Lower lobe of right lung (tissue), 2 donors: ENCODE measurements around the gene ANXA4. TPM values are rescaled to one million over a fixed set of nuclear protein-coding genes. Genes with fewer than 3 reads are reported as not detected.

Experiments used
- ATAC-seq, 2 donors: fragments of 200-7000 bp; cut with Tn5 transposase; one replicate each; pipeline ENCODE4 v1.9.1; 2020 to 2022; ENCODE audit warnings: mild to moderate bottlenecking in 2 of 2, moderate library complexity in 2 of 2
- DNase-seq: peaks from one replicate; pipeline ENCODE4 v3.0.0-alpha.2; 2020
- H3K27ac ChIP-seq: fragments of 200-600 bp; one replicate; pipeline ENCODE4 v1.8.0; 2022
- H3K27me3 ChIP-seq: fragments of 200-600 bp; one replicate; pipeline ENCODE4 v1.8.0; 2022; ENCODE audit warnings: low read depth
- H3K36me3 ChIP-seq: fragments of 200-600 bp; one replicate; pipeline ENCODE4 v1.8.0; 2022; ENCODE audit warnings: mild to moderate bottlenecking
- H3K4me1 ChIP-seq: fragments of 200-600 bp; one replicate; pipeline ENCODE4 v1.8.0; 2022
- H3K4me3 ChIP-seq: fragments of 200-600 bp; one replicate; pipeline ENCODE4 v1.8.0; 2022; ENCODE audit warnings: mild to moderate bottlenecking
- H3K9me3 ChIP-seq: fragments of 200-600 bp; one replicate; pipeline ENCODE4 v1.8.0; 2022
- CTCF ChIP-seq: fragments of 200-600 bp; IDR thresholded peaks from one replicate; pipeline ENCODE4 v1.8.0; 2022; ENCODE audit warnings: antibody characterized with exemption, mild to moderate bottlenecking
- intact Hi-C: fragments of 100-400 bp; cut with DNase I; formaldehyde crosslinking; loops from one replicate; pipeline ENCODE4 v1.11.0; 2022
- total RNA-seq: library from RNA; stranded (reverse); fragmentation: NEBNext Ultra II Directional; extraction: Animal tissue kit (Norgen Biotek cat#: 25700); gene quantifications from one replicate; pipeline ENCODE4 v1.2.1, GENCODE V29; 2021
- donor health status: DM: no; HTN: yes; CAD: no; lungs with severe emphysema.

Gene ANXA4
- total RNA-seq, 1 donor from 2014 or later, result 173 TPM

- ATAC-seq (no peak), DNase-seq (no peak)
- intact Hi-C loops, result no loop called here
- Histone ChIP-seq H3K36me3 (peaks cover 69% of the 10 kb centered on the region), H3K27ac (no peak overlapping the region), H3K4me3 (no peak overlapping the region), H3K4me1 (no peaks in the 10 kb centered on the region), H3K27me3 (no peaks in the 10 kb centered on the region), H3K9me3 (no peaks in the 10 kb centered on the region)
- no peak for TF ChIP-seq CTCF
Observed at GRCh38 chr2:69844560-69844959, 102.6 kb downstream of the ANXA4 start.

- ATAC-seq, result no peak
- peaks cover 70% of the 10 kb centered on the region for H3K36me3 ChIP-seq
- no peak overlapping the region for H3K27ac ChIP-seq
- no peak overlapping the region for H3K4me3 ChIP-seq
- no peak for TF ChIP-seq CTCF
- no peaks in the 10 kb centered on the region for H3K4me1 ChIP-seq
- no peak for DNase-seq
- intact Hi-C loops, result no loop called here
- no peaks in the 10 kb centered on the region for H3K9me3 ChIP-seq
- H3K27me3 ChIP-seq, result no peaks in the 10 kb centered on the region
Observed at GRCh38 chr2:69846182-69847067, 104.5 kb downstream of the ANXA4 start.

GRCh38 chr2:69847068-69847828, 105.3 kb downstream of the ANXA4 start:
- H3K4me3 ChIP-seq, result no peak overlapping the region
- no peak overlapping the region for H3K27ac ChIP-seq
- intact Hi-C loops, result no loop called here
- no peaks in the 10 kb centered on the region for H3K9me3 ChIP-seq
- ATAC-seq, result no peak
- H3K27me3 ChIP-seq, result no peaks in the 10 kb centered on the region
- peaks cover 71% of the 10 kb centered on the region for H3K36me3 ChIP-seq
- H3K4me1 ChIP-seq, result no peaks in the 10 kb centered on the region
- TF ChIP-seq CTCF, result no peak
- no peak for DNase-seq

- no peak for DNase-seq
- intact Hi-C loops, result no loop called here
Observed at GRCh38 chr2:69848186-69848790, 106.4 kb downstream of the ANXA4 start.

More at GRCh38 chr2:69848186-69848790, 106.4 kb downstream of the ANXA4 start:
- no peak for ATAC-seq
- Histone ChIP-seq H3K27me3 (no peaks in the 10 kb centered on the region), H3K4me1 (no peaks in the 10 kb centered on the region), H3K36me3 (peaks cover 80% of the 10 kb centered on the region), H3K27ac (no peak overlapping the region), H3K4me3 (no peak overlapping the region), H3K9me3 (no peaks in the 10 kb centered on the region)
- no peak for TF ChIP-seq CTCF
